ENCODE results near the gene EMB. TPM values are rescaled to one million over a fixed set of nuclear protein-coding genes. Genes with fewer than 3 reads are reported as not detected.
A peak's percentile ranks its signal among the peaks of the same experiment; 100 is the strongest.
"Not testable (repeated sequence)": the region's sequence is repeated elsewhere in the genome, so short reads cannot be mapped to it uniquely, and the experiment has no call there.

The EMB gene
- total RNA-seq (2014; rRNA removed; shearing (Covaris generic)), result 75.7 and 78.9 TPM in 2 replicates
- 125 and 141 TPM in 2 replicates for total RNA-seq (2022)
- Bru-seq, nascent RNA, result percentile 98 among the genes with signal in this experiment
- percentile 98 among the genes with signal in this experiment for BruChase-seq, experiment 1, labeled RNA remaining after a 6-hour chase
- BruChase-seq, experiment 2, labeled RNA remaining after a 2-hour chase, result percentile 99 among the genes with signal in this experiment
- long read RNA-seq, full-length matches to known transcripts, result 87 of 106 reads
- long read RNA-seq, partial matches to known transcripts, result 4 of 106 reads
- long read RNA-seq, other reads (novel, unspliced or antisense), result 15 of 106 reads

DNA sequence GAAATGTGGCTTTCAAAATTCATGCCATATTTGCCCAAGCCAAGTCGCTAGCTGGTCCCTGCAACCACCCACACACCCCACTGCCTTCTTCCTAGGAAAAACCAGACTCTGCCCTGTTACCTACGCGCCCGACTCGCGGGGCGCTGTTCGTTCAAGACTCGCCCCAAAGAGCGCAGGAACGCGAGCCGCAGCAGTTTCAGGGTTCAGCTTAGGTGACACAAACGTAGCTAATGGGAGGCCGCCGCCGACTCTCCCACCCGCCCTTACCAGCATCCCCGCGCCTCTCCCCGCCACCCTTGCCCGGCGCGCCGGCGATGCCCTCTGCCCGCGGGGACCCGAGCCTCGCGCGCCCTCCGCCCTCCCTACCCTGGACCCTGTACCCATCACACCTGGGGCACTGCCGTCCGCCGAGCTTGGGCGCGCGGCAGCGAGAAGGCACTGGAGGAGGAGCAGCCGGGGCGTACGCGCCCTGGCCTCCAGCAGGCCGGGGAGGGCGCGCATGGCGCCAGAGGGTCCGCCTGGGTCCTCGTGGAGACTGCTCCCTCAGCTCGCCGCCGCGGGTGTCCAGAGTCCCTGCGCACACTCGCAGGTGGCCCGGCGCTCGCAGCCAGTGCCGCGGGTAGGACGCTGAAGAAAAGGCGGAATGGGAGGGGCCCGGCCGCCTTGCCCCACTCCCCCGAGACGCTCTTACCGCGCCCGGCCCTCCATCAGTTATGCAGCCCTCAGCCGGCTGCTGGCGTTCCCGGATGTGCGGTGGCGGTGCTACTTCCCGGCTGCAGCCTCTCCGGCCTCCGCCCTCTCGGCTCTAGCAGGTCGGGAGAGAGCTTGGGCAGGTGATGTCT lies at the start of gene EMB:
EMB (minus strand) TSS at position 638 of the 842 bp plus-strand sequence; CDS start at position 501, 137 bp downstream.
- H3K4me3 ChIP-seq (ENCODE audit: low read depth, low read length, poor library complexity, severe bottlenecking), result peak within 1 kb of the TSS; percentile 88
- intact Hi-C loops (cut with micrococcal nuclease; ENCODE audit: unreplicated experiment), result loop anchor here (1.0 to 10.0 kb wide), 6 partner anchors 25 to 414 kb away; no protein-coding TSS in a partner anchor
- H3K4me2 ChIP-seq (ENCODE audit: low read length), result peak within 1 kb of the TSS; percentile 88
- H3K4me1 ChIP-seq (ENCODE audit: insufficient read depth, low read length, poor library complexity, severe bottlenecking), result peaks cover 59% of the 10 kb centered on the region
- peak; percentile 93 for DNase-seq (ENCODE audit: low spot score)
- peak within 1 kb of the TSS; percentile 96 for H3K27ac ChIP-seq (ENCODE audit: low read depth, low read length, poor library complexity, severe bottlenecking)
- POLR2A ChIA-PET, result interaction anchor here (0.6 to 4.2 kb wide), 13 partner anchors 8 to 327 kb away, joined by 3 to 45 read pairs (median 4); no protein-coding TSS in a partner anchor
- peaks cover 63% of the 10 kb centered on the region for H3K79me2 ChIP-seq (ENCODE audit: insufficient read depth, low read depth, low read length)
- no peak for TF ChIP-seq EZH2phosphoT487 (IDR thresholded peaks at IDR 0.05; ENCODE audit: borderline replicate concordance, low read depth, low read length)
- TF ChIP-seq, protein P1, sequence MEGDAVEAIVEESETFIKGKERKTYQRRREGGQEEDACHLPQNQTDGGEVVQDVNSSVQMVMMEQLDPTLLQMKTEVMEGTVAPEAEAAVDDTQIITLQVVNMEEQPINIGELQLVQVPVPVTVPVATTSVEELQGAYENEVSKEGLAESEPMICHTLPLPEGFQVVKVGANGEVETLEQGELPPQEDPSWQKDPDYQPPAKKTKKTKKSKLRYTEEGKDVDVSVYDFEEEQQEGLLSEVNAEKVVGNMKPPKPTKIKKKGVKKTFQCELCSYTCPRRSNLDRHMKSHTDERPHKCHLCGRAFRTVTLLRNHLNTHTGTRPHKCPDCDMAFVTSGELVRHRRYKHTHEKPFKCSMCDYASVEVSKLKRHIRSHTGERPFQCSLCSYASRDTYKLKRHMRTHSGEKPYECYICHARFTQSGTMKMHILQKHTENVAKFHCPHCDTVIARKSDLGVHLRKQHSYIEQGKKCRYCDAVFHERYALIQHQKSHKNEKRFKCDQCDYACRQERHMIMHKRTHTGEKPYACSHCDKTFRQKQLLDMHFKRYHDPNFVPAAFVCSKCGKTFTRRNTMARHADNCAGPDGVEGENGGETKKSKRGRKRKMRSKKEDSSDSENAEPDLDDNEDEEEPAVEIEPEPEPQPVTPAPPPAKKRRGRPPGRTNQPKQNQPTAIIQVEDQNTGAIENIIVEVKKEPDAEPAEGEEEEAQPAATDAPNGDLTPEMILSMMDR (conservative IDR thresholded peaks at IDR 0.05; ENCODE audit: low read length), result peak; percentile 71
- 0 out of 2 replicates have a peak, but pooled peaks cover 4% of the 10 kb centered on the region for H4K20me1 ChIP-seq (ENCODE audit: insufficient read depth, low read length)
- H3K36me3 ChIP-seq (ENCODE audit: insufficient read depth, low read length), result peaks cover 22% of the 10 kb centered on the region
- CTCF ChIA-PET (ENCODE audit: unreplicated experiment), result no interaction called here
- no peaks in the 10 kb centered on the region for H3K9me3 ChIP-seq (ENCODE audit: low read length)
- no TSS peak for BruUV-seq (replicated peaks)
- H2AFZ ChIP-seq (ENCODE audit: low read length), result peak within 1 kb of the TSS; percentile 71; the same call in 1 of the 2 replicates
- H3K9me2 ChIP-seq (ENCODE audit: insufficient read depth, low read length), result no peaks in the 10 kb centered on the region

DNA sequence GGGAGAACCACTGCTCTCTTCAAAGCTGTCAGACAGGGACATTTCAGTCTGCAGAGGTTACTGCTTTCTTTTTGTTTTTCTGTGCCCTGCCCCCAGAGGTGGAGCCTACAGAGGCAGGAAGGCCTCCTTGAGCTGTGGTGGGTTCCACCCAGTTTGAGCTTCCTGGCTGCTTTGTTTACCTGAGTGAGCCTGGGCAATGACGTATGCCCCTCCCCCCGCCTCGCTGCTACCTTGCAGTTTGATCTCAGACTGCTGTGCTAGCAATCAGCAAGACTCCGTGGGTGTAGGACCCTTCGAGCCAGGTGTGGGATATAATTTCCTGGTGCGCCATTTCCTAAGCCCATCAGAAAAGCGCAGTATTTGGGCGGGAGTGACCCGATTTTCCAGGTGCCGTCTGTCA lies 48.4 kb upstream of the EMB start:
- intact Hi-C loops (cut with micrococcal nuclease; ENCODE audit: unreplicated experiment); H4K20me1 ChIP-seq (ENCODE audit: insufficient read depth, low read length); H3K36me3 ChIP-seq (ENCODE audit: insufficient read depth, low read length); H3K27ac ChIP-seq (ENCODE audit: low read depth, low read length, poor library complexity, severe bottlenecking); DNase-seq (ENCODE audit: low spot score); CTCF ChIA-PET (ENCODE audit: unreplicated experiment); BruUV-seq (replicated peaks); H2AFZ ChIP-seq (ENCODE audit: low read length); H3K9me2 ChIP-seq (ENCODE audit: insufficient read depth, low read length); H3K4me3 ChIP-seq (ENCODE audit: low read depth, low read length, poor library complexity, severe bottlenecking); H3K4me2 ChIP-seq (ENCODE audit: low read length); H3K4me1 ChIP-seq (ENCODE audit: insufficient read depth, low read length, poor library complexity, severe bottlenecking); H3K79me2 ChIP-seq (ENCODE audit: insufficient read depth, low read depth, low read length); H3K9me3 ChIP-seq (ENCODE audit: low read length): not testable (repeated sequence)
- POLR2A ChIA-PET, result interaction anchor here (0.6 kb wide), 1 partner anchor 44 kb away, joined by 3 read pairs; no protein-coding TSS in a partner anchor

DNA sequence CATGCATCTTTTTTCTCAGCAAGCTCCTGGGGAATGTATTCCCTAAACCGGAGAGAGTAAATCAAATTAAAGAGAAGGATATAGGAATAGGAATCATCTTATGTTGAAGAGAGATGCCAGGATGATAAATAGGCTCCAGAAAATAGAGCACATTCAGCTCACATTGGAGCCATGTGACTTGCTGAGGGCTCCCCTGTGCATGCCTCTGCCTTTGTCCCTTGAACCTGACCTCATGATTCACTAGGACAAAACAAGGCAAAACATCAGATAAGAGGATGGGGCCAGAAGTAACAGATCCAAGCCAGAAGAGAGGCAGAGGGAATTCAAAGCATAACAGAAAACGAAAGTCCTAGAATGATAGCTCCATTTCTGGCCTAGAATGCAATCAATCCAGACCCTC lies 37.7 kb upstream of the EMB start:
- H3K4me1 ChIP-seq (ENCODE audit: insufficient read depth, low read length, poor library complexity, severe bottlenecking), result peaks cover 14% of the 10 kb centered on the region
- H3K4me2 ChIP-seq (ENCODE audit: low read length); H3K36me3 ChIP-seq (ENCODE audit: insufficient read depth, low read length); H3K9me2 ChIP-seq (ENCODE audit: insufficient read depth, low read length); POLR2A ChIA-PET; H3K27ac ChIP-seq (ENCODE audit: low read depth, low read length, poor library complexity, severe bottlenecking); H4K20me1 ChIP-seq (ENCODE audit: insufficient read depth, low read length); CTCF ChIA-PET (ENCODE audit: unreplicated experiment); H3K9me3 ChIP-seq (ENCODE audit: low read length); H2AFZ ChIP-seq (ENCODE audit: low read length); intact Hi-C loops (cut with micrococcal nuclease; ENCODE audit: unreplicated experiment); BruUV-seq (replicated peaks); H3K4me3 ChIP-seq (ENCODE audit: low read depth, low read length, poor library complexity, severe bottlenecking); DNase-seq (ENCODE audit: low spot score); H3K79me2 ChIP-seq (ENCODE audit: insufficient read depth, low read depth, low read length): not testable (repeated sequence)
